Kasumi-1 (cell line): ENCODE data around the gene ADAMTSL1.

ENCODE experiments used
- DNase-seq, 2 experiments: peaks; one replicate each; lab custom pipeline; 2025; lab: John Stamatoyannopoulos, UW

The ADAMTSL1 gene

DNA sequence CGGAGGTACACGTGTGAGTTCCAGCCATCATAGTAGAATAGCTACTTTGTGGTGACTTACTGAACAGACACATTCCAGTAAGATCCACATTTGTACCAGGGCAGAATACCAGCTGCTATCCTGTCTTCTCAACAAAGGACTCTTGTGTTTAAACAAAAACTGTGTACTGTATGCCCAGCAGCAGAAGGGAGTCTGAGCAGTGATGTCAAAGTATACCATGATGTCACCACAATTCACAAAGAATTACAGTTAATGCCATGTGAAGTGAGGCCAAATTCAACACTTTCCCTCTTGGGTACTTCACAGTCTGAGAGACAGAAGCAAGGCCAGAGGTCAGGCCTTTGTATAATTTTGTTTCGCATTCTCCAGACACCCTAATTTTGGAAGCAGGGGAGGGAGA is 137.0 kb downstream of the ADAMTSL1 start:
- DNase-seq = no peak

DNA sequence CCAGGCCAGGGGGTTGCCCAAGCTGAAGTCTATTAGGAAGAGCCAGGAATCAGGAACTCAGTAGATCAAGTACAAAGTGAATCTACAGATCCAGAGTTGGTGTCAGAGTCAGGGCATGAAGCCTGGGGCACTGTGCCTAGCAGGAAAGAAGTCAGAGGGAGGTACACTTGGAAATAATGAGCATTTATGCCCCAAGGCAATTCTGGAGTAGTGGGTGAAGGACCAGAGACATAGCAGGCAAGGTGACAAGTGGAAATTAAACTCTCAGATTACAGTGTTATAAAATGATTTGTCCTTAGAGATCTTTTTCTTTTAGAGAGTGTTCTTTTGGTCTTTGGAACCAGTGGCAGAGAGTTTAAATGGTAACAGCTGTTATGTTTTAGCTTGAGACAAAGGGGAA is 138.0 kb downstream of the ADAMTSL1 start:
- DNase-seq = no peak

- DNase-seq = no peak
These were observed 140.2 kb downstream of the ADAMTSL1 start for GRCh38 chr9:18614116-18614515.

DNA sequence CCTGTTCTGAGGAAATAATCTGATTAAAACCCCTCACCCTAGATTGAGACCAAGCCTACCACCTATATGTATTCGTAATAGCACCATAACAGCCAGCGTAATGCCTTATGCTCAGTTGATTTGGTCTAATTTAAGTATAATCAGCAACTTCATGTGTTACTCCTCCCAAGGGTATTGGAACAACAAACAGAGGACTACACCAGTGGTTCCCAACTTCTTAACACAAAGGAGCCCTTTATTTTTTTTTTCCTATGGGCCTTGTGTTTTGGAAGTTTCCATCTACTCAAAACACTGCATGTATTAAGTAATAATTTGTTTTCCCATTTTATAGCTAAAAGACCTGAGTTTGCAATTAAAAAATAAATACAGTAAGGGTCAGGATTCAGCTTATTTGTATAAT is 140.7 kb downstream of the ADAMTSL1 start:
- DNase-seq = no peak

DNA sequence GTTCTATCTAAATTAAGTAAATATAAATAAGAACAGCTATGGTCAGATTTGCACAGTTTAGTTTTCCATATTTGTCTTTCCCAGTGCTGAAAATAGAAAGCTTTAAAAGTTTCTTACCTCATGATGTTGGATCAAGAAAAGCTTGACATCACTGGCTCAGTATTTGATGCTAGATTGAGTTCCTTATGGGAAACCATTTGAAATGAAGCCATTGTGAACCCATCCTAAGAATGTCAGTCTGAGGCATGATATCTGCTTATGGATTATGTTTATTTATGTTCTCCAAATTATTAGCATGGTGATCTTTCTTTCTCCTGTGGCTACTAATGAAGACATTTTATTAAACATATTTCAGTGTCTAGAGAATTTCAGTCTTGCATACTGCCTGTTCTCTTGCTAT is 143.0 kb downstream of the ADAMTSL1 start:
- DNase-seq = no peak

DNA sequence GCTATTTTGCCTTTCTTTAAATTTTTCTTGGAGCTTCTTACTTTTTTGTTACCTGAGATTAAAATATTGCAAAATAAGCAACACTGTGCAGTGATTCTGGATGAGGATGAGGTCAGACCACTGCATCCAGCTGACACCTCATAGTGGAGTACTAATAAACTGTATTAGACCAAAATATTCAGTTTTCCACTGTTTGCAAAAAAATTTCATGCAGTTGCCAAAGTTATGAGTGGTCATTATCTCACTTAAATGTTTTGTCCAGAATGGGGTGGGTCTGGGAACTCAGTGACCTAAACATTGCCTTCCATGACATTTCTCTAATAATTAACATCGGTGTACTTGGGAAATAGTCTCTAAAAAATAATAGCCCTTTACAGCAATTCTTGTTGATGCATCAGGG is 143.8 kb downstream of the ADAMTSL1 start:
- no peak for DNase-seq

DNA sequence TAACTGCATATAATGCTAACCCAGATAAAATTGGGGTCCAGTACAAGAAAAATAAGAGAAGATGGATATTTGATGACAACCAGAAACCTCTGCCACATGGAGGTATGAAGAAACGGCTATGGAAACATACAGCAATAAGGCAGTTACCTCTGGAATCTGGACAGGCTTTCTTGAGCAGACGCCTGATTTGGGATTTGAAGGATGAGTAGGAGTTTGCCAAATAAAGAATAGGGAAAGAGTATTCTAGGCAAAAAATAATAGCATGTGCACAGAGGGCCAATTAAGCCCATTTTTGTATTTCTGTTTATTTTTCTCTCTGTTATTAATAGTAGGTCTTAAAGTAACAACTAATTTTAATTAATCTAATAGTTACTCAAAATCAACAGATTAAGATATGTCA is 144.9 kb downstream of the ADAMTSL1 start:
- DNase-seq = no peak

- no peak for DNase-seq
These were observed 148.4 kb downstream of the ADAMTSL1 start for GRCh38 chr9:18622186-18622836.

DNA sequence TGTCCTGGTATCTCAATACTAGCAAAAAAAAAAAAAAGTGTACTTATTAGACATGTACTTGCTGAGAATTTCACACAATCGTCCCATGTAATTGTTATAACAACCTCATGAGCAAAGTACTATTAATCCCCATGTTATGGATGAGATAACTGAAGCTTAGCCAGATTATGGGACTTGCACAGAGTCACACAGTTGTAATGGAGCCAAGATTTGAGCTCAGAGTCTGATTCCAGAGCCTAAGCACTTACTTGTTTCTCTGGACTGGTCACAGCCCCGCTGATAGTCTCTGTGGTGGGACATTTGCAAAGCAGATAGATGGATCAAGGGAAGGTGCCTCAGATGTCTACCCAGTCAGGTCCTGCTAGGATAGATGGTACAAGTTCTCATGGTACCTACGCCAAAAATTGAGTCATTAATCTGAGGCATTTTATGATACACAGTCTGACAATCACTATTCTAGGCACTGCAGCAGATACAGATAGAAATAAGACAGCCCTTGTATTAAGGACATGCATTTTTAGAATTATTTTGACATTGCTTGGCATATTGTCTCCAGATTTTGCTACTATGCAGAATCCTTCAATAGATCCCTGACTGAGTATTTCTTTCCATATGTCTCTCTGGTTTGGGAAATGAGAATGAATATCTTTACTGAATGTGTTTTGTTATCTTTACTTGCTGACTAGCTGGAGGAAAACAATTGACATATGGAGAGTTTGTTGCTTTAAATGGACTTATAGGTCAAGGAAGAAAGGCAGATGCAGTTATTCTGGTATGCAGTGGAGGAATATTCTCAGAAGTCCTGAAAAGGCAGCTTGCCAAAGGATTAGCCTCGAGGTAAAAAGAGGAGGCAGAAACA is 149.5 kb downstream of the ADAMTSL1 start:
- no peak for DNase-seq

GRCh38 chr9:18626046-18626698 is 152.2 kb downstream of the ADAMTSL1 start:
- DNase-seq = no peak

DNA sequence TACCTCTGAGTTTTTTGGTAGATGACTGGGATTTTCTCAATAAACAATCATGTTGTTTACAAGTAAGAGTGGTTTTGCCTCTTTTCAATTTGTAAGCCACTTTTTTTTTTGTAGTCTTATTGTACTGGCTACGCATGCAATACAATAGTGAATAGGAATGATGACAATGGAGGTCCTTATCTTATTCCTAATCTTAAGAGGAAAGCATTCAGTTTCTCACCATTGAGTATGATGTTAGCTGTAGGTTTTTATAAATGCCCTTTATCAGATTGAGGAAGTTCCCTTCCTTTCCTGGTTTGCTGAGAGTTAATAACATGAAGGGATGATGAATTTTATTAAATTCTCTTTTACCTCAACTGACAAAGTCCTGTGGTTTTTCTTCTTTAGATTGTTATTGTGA is 155.2 kb downstream of the ADAMTSL1 start:
- no peak for DNase-seq

- DNase-seq = no peak
These were observed 158.9 kb downstream of the ADAMTSL1 start for GRCh38 chr9:18632632-18633403.

- no peak for DNase-seq
These were observed 162.8 kb downstream of the ADAMTSL1 start for GRCh38 chr9:18636781-18637180.

DNA sequence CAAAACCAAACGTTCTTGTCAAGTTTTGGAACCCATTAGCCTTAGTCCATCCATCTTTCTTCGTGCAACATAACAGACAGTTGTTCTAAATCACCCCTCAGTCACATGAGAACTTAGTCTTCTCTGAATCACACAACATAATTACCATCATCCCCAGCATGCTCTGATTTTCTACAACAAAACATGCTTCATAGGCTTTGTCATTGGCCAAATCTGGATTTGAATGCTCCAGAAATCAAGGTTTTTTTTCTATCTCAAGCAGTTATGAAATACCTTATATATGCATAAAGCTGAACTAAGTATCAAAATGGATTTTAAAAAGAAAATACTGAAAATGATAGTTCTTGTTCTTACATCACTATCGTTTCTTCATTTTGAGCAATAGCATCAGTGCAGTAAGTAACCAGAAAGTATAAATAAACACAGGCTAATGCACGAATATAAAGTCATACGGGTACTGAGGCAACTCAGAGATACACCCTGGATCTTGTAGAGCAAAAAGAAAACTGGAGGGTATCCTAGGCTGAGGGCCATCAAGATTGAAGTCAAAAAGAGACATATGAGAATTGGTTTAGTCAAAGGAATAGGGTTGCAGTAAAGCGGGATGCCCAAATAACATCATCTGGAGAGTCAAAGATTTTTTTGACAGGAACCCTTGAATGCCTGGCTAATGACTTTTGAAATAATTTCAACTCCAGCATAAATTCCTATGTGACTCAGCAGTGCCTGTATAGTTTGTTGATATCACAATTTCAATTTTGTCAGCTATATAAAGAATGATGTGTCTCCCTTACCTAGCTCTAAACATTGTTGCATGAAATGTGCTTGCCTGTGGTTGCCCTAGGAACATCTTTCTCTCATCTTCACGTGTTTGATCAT is 164.7 kb downstream of the ADAMTSL1 start:
- DNase-seq = no peak

DNA sequence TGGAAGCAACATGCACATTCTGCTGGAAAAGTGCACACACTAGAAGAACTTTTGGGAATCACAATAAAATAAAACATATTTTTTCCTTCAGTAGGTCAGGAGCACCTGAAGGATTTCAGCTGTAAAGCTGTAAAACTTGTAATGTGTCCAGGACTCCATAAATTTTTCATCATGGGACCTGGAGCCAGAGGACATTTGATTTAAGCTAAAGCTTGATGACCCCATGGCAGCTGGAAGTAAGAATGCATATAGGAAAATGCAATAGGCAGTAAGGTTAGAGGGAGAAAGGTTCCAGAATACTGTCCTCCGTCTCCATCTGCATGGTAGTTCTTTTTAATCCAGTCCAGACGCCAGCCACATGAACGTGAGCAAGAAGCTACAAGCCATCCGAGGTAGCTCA is 166.0 kb downstream of the ADAMTSL1 start:
- no peak for DNase-seq

DNA sequence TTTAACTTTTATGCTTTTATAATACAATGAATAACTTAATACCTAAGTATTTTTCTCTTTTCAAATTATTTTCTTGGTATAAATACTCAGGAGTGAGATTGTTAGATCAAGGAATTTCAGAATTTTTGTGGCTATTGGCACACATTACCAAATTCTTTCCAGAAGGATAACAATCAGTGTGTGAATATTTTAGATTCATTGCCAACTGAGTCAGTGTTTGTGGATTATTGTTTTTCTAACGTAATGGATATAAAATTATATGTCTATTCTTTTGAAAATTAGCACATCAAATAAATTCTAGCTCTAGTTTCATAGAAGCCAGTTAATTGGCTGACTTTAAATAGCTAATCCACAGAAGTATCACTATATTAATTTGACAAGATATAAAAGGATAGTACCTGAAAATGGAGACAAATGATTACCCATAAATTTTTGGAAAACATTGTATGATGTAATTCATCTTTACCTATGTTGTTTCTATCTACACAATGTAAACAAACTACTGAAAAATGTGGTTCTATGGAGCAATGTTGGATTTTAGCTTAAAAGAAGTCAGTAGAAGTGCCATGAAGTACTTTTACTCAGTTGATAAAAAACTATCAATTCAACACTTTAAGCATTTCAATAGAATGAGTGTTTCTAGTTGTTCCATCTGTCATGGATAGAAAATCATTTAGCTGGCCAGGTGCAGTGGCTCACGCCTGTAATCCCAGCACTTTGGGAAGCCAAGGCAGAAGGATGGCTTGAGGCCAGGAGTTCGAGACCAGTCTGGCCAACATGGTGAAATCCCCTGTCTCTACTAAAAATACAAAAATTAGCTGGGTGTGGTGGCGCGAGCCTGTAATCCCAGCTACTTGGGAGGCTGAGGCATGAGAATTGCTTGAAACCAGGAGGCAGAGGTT is 185.1 kb downstream of the ADAMTSL1 start:
- no peak for DNase-seq

- DNase-seq = no peak
These were observed 186.0 kb downstream of the ADAMTSL1 start for GRCh38 chr9:18660001-18660400.

GRCh38 chr9:18662320-18662719 is 188.4 kb downstream of the ADAMTSL1 start:
- no peak for DNase-seq

DNA sequence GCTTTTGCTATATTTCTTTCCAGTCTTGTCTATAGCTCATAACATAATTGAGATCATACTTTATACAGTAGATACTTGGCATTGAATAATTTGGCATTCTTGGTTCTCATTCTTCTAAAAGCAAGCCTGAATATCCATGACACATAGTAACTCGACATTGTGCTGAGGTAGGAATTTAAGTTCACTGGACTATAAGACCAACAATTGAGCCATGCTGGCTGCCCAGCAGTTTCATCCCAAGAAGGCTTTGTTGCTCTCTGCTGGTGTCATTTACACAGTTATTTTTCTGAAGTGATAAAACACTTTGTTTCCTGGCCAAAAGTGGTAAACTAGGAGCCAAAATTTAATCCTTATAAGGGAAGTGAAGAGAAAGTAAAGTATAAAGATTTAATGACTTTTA is 192.0 kb downstream of the ADAMTSL1 start:
- no peak for DNase-seq

DNA sequence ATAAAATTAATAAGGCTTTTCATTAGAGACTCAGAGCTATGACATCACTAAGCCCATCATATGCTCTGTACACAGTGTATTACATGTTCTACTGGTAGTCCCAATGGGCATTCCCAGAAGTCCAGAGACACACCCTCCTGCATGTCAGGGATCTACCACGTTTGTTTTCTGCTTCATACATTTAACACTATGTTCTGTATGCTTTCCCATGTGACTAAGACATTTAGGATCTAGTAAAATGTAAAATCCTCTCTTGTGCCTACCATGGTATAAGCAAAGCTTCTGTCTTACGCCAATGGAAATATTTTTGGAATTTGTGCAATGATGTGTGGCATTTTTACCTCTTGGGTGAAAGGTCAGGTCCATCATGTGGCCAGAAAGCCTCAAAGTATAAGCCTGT is 192.4 kb downstream of the ADAMTSL1 start:
- DNase-seq = no peak
